CD1c-positive myeloid dendritic cell (primary cell): Measurements from ENCODE around the gene ESR2.
"Not testable (repeated sequence)": the region's sequence is repeated elsewhere in the genome, so short reads cannot be mapped to it uniquely, and the experiment has no call there.

ENCODE experiments used
- DNase-seq: peaks from one replicate; pipeline ENCODE4 v3.0.0-alpha.2; 2016; ENCODE audit errors: extremely low spot score

ESR2 gene

DNA sequence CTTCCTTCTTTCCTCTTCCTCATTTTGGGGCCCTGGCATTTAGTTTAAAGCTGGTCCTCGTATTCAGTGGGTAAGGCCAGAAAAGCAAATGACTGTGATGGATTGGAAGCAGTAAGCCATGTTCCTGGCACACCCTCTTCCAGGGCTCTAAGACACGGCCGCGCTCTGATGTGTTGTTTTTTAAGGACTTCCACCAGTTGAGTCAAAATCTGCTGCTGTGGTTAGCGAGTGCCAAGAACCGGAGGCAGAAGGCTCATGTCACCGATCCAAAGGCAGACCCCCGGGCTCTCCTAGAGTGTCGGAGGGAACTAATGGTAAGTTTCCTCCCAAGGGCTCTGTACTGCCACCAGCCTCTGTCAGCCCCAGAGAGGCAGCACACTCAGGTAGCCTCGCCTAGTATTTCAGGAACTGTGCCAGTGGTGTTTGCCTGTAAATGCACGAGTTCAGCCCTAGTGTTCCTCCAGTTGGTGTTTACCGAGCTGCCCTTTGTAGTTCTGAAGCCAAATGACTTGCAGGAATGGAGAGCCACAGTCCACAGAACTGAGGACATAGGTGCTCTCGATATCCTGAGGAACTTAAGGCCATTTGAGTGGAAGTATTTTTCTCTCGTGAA lies 72.7 kb downstream of the ESR2 start:
- DNase-seq = no peak

DNA sequence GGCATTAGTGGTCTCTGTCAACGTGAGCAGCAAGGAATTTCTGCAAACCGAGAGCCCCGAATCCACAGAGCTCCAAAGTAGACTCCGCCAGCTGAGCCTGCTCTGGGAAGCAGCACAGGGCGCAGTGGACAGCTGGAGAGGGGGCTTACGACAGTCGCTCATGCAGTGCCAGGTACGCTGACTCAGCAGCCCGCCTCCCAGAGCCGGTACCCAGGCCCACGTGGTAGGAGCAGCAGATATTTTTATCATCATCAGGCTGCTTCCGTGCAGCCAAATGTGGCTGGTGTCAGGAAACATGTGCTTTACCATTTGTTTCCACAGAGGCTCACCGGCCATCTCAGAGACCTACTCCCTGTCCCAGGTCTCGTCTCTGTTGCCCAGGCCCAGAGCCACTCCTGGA lies 73.7 kb downstream of the ESR2 start:
- DNase-seq = no peak

DNA sequence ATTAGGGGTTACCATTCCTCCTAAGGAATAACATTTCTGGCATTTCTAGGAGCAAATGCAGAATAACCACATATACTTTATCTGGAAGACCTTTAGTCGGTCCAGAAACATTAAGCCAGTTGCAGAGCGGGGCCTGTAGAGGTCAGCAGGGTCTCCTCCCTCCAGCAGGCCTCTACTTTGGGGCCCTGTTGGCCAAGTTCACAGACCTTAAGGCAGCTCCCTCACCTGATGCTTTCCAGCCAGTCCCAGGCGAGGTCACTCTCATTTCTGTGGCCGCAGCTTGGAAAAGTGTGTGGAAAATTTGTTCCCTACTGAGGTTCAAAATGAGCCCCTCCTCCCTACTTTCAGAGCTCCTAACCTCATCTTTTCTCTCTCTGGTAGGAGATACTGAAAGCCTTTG lies 74.1 kb downstream of the ESR2 start:
- no peak for DNase-seq

- DNase-seq = no peak
Observed at GRCh38 chr14:64218344-64219240, 75.6 kb downstream of the ESR2 start.

GRCh38 chr14:64217834-64218233 lies 76.3 kb downstream of the ESR2 start:
- DNase-seq = no peak

DNA sequence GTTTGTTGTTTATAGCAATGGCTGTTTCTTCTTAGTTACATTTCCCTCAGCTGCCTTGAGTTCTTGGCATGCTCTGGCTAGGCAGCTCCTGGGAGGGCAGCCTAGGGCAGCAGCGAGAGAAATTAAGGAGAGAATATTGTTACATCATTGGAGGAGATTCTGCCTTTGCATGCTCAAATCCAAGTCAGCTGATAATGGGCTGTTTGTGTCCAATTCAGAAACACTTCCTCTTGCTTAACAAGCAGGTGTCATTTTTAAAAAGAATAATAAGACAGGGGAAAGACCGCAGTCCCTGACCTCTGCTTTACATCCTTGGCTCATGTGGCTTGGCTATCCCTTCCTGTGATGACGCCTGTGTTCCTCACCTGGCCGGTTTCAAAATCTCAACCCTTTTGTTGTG lies 76.9 kb downstream of the ESR2 start:
- DNase-seq = no peak

GRCh38 chr14:64215978-64216377 lies 78.2 kb downstream of the ESR2 start:
- DNase-seq = no peak

DNA sequence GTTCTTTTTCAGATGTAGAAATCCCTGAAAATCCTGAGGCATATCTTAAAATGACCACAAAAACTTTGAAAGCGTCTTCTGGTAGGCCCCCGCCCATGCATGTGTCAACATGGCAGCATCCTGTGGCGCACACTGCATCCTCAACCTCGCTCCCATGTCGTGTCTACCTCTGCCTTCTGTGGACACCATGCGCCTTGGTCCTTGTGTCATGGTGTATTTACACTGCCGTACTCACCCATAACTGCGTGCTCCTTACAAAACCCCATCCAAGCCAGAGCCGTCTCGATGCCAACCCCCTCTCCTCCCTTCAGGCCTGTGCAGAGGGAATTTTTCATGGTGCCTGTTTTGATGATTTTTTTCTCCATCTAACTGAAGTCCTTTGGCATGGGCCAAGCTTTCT lies 78.9 kb downstream of the ESR2 start:
- no peak for DNase-seq

GRCh38 chr14:64213853-64214570 lies 80.2 kb downstream of the ESR2 start:
- no peak for DNase-seq

GRCh38 chr14:64213086-64213485 lies 81.1 kb downstream of the ESR2 start:
- no peak for DNase-seq

GRCh38 chr14:64212666-64213065 lies 81.5 kb downstream of the ESR2 start:
- DNase-seq = no peak

GRCh38 chr14:64210912-64211311 lies 83.3 kb downstream of the ESR2 start:
- not testable (repeated sequence) for DNase-seq

GRCh38 chr14:64210216-64210615 lies 84.0 kb downstream of the ESR2 start:
- no peak for DNase-seq

DNA sequence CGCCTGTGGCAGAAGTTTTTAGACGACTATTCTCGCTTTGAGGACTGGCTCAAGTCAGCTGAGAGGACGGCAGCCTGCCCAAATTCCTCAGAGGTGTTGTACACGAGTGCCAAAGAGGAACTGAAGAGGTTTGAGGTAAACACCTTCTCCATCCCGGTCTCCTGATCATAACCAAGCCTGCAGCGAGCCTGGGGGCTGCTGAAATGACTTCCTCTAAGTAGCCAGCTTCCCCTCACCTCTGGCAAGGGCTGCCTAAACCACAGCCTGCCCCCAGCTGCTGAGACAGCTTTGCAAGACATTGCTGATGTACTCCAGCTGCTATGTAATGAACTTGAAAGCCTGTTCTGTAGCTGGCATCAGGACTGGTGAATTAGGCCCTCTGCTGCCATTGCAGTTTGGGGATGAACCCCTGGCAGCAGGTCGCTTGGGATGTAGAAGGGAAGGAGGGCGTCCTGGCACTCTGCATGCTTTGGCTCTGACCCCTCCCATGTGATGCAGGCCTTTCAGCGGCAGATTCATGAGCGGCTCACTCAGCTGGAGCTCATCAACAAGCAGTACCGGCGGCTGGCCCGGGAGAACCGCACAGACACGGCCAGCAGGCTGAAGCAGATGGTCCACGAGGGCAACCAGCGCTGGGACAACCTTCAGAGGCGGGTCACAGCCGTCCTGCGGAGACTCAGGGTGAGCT lies 84.6 kb downstream of the ESR2 start:
- no peak for DNase-seq

GRCh38 chr14:64208981-64209380 lies 85.2 kb downstream of the ESR2 start:
- DNase-seq = no peak

GRCh38 chr14:64208261-64208660 lies 85.9 kb downstream of the ESR2 start:
- DNase-seq = no peak

DNA sequence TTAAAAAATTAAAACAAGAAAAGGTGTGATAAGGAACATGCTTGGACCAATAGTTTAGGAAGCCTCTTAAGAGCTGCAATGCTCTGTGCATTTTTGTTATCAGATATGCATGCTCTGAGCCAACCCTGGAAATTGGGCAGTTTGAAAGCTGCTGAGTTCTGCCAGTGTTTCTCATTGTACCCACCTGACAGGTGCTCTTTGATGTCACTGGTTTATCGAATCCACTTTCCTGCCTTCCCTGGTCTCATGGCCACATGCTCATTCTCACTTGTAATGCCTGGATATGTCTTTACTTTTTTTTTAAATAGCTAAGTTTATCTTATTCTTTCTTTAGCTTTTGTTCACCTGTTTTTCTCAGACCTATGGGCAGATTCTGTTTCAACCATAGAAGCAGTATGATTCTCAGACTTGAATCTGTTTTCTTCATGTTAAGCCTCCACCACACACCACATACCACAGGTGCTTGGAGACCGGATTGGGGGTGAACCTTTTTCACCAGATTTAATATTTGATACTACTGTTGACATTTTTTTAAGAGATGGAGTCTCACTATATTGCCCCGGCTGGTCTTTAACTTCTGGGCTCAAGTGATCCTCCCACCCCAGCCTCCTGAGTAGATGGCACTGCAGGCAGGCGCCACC lies 90.7 kb downstream of the ESR2 start:
- DNase-seq = no peak

DNA sequence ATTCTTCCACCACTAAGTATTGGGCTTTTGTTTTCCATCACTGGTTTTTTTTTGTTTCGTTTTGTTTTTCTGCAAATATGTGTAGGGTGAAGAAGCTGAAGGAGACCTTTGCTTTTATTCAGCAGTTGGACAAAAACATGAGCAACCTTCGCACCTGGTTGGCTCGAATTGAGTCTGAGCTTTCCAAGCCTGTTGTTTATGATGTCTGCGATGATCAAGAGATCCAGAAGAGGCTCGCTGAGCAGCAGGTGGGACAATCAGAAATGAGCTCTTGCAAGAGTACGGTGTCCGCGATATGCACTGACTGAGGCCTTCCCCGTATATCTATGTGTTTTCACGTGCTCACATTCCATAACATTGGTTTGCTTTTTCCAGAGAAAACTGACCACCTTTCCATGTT lies 91.5 kb downstream of the ESR2 start:
- no peak for DNase-seq

DNA sequence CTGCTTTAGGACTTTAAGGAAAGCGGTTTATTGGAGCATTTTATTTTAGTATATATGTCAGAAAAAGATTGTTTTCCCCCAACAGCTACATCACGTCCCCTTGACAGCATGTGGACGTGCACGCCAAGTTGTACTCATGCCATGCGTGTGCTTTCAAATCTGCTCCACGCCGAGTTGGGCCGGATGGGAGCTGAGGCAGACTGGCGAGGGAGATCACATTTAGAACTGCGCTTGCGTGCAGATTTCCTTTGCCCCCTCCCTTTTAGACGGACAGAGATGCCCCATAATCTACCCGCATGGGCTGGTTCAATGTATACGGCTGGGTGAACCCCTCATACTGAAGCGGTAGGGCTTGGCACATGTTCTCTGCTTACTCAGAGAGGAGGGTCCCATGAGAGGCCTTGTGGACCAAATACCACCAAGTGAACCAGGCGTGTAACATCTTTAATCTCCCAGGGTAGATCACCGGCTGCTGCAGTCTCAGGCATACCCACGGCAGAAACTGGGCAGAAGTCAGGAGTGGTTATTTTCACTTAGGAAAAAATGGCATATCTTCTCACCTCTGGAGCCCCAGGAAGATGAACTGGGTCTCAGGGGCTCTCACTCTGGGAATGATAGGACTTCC lies 92.1 kb downstream of the ESR2 start:
- DNase-seq = no peak

DNA sequence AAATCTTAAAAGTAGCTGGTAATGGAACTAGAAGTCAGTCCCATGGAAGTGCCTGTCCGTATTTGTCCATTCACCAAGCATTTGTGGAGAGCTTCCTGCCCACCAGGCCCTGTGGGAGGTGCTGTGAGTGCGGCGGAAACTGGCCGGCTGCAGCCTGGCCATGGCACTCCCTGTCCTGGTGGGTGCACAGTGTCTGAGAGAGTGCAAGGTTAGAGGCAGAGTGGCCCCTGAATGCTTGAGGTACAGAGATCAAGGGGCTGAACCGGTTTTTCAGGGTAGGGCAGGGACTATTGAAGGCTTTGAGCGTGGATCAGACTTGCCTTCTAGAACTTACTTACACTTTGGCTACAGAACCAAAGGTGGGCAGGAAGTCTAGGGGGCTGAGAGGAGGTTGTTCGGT lies 92.9 kb downstream of the ESR2 start:
- DNase-seq = no peak

DNA sequence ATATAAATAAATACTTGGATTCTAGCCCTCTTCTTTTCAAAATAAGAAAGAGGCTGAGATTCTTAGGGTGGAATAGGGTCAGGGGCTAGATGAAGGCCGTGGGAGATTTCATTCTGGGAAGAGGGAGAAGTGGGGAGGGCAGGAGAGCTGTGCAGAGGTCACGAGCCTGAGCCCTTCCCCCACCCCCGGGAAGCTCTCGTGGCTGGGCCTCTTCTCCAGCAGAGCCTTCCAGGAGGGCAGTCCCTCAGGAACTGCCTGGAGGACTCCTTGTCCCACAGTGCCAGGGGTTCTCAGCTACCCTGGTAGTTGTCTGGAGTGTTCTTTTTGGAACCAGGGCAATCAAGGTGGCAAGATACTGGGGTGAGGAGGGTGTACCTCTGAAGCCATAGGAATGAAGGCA lies 94.0 kb downstream of the ESR2 start:
- no peak for DNase-seq
